HG02884 (cell line): ENCODE data around the gene RALY.
"Not testable (repeated sequence)": the region's sequence is repeated elsewhere in the genome, so short reads cannot be mapped to it uniquely, and the experiment has no call there.

ENCODE experiments used
- ATAC-seq: cut with Tn5 transposase; IDR thresholded peaks from one replicate; pipeline ENCODE4 v1.9.1; 2021; ENCODE audit warnings: mild to moderate bottlenecking, moderate library complexity; ENCODE audit not compliant: unreplicated experiment

The RALY gene

DNA sequence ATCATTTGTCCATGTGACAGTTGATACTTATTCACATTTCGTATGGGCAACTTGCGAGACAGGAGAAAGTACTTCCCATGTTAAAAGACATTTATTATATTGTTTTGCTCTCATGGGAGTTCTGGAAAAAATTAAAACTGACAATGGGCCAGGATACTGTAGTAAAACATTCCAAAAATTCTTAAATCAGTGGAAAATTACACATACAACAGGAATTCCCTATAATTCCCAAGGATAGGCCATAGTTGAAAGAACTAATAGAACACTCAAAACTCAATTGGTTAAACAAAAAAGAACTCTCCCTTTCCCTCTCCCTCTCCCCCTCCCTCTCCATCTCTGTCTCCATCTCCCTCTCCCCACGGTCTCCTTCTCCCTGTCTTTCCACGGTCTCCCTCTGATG lies 137.8 kb downstream of the RALY start:
- no peak for ATAC-seq

- ATAC-seq: not testable (repeated sequence)
Observed at GRCh38 chr20:34132491-34132890, 138.8 kb downstream of the RALY start.

GRCh38 chr20:34132943-34133342 lies 139.2 kb downstream of the RALY start:
- ATAC-seq: not testable (repeated sequence)

DNA sequence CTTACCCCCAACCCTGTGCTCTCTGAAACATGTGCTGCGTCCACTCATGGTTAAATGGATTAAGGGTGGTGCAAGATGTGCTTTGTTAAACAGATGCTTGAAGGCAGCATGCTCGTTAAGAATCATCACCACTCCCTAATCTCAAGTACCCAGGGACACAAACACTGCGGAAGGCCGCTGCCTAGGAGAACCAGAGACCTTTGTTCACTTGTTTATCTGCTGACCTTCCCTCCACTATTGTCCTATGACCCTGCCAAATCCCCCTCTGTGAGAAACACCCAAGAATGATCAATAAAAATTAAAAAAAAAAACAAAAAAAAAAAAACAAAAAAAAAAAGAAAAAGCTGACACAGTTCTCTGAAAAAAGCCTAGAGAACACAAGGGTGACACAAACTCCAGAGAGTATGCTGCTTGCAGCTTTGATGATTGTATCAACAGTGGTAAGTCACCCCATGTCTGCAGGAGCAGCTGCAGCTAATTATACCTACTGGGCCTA lies 139.7 kb downstream of the RALY start:
- not testable (repeated sequence) for ATAC-seq
